Skeletal muscle cell (primary cell): ENCODE data around the gene ZNF470.

ENCODE experiments used
- DNase-seq: peaks from one replicate; pipeline ENCODE4 v3.0.0-alpha.2; 2010; ENCODE audit warnings: low read depth
- H3K4me3 ChIP-seq: 2 replicates; pipeline ENCODE4 v1.5.1; 2011; ENCODE audit warnings: low read depth, mild to moderate bottlenecking, control low read depth, low read length, moderate library complexity

The ZNF470 gene

DNA sequence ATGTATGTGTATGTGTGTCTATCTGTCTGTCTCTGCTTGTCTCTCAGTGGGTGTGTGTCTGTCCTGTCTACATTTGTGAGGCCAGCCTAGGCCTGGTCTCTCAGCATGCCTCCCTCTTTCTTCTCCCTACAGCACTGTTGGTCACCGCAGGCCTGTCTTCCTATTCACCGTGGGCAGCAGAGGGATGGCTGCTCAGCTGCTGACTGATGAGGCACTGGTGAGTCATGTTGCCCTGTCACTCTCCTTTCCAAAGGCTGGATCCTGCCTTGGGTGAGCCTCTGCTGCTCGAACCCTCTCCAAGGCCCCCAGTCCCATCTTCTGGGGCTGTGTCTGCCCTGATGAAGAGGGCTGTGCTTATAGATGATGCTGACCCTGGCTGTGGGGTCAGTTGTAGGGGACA, 34.1 kb downstream of the ZNF470 start:
- H3K4me3 ChIP-seq: no peak overlapping the region
- DNase-seq: no peak

DNA sequence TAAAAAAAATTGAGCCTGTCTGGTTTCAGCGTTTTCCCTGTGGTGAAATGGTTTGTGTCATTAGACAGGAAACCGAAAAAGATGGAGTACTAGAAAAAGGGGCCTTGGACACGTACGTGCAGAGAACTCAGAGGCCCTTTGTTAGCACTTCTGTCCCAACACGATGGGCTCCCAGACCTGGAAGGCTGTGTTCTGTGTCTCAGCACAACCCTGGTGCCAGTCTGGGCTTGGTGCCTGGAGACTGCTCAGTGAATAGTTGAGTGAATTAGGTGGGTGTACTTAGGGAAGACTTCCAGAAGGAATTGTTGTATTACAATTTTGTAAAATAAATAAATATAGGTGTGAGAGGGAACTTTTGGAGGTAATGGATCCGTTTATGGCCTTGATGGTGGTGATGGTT, 36.6 kb downstream of the ZNF470 start:
- DNase-seq: no peak
- no peak overlapping the region for H3K4me3 ChIP-seq

DNA sequence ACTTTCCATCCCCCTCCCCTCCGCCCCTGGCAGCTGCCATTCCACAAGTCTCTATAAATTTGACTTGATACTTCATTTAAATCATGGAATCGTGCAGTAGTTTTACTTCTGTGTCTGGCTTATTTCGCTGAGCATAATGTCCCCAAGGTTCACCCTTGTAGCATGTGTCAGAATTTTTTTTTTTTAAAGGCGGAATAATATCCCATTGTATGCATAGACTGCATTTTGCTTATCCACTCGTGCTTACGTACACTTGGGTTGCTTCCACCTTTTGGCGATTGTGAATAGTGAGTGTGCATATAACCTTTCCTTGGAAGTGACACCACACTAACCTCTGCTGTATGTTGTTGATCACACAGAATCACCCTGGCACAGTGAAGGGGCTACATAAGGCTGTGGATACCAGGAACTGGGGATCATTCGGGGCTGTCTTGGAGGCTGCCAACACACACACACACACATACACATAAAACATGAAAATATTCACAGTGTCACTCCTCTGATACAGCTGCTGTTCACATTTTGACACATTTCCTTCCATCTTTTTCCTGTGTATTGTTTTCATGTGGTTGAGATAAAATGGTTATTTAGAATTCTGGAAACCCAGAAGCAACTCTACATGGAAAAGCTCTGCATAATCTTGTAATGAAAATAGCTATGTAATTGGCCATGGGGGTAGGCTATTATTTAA, 41.2 kb downstream of the ZNF470 start:
- H3K4me3 ChIP-seq: no peak overlapping the region
- no peak for DNase-seq

DNA sequence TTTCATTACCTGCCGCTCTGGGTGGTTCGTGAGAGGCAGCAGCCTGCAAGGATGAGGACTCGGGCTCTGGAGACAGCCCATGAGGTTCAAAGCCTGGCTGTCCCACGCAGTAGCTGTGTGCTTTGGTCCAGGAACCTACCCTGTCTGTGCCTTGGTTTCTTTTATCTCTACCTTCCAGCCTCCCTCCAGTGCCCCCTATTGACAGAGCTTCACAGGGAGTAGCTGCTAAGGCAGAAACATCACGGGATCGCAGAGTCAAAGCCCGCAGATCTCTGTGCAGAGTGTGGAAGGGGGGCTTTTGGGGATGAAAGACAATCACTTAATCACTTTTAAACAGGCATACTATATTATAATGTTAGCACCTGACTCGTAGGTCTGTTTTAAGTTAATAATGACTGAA, 44.0 kb downstream of the ZNF470 start:
- H3K4me3 ChIP-seq: no peak overlapping the region

DNA sequence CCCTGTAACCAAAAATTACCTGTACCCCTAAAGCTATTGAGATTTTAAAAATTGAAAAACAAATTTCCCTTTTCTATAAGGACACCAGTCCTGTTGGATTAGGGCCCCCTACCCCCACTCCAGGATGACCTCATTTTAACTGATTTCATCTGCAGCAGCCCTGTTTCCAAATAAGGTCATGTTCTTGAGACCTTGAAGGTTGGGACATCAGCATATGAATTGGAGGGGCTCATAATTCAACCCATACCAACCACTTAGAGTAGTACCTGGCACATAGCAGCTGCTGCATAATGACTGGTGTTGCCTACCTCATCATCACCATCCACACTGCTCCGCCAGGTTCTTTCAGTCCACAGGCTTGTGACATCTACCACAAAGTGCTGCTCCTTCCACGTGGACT, 45.5 kb downstream of the ZNF470 start:
- DNase-seq: no peak
- no peak overlapping the region for H3K4me3 ChIP-seq

More for the DNA sequence above, 44.0 kb downstream of the ZNF470 start:
- DNase-seq: no peak

DNA sequence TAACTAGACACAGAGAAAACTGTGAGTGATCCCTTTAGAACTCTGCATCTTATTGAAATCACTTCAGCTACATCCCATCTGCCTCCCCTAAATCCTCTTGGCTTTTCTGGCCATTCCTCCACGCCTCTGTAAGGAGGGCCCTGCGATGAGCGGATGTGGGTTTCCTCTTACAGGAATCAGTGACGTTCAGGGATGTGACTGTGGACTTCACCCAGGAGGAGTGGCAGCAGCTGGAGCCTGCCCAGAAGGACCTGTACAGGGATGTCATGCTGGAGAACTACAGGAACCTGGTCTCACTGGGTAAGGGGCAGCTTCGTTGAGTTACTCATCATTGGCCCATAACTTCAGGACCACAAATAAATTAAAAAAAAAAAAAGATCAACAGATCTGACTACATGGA, 46.4 kb downstream of the ZNF470 start:
- no peak for DNase-seq
- H3K4me3 ChIP-seq: no peak overlapping the region

DNA sequence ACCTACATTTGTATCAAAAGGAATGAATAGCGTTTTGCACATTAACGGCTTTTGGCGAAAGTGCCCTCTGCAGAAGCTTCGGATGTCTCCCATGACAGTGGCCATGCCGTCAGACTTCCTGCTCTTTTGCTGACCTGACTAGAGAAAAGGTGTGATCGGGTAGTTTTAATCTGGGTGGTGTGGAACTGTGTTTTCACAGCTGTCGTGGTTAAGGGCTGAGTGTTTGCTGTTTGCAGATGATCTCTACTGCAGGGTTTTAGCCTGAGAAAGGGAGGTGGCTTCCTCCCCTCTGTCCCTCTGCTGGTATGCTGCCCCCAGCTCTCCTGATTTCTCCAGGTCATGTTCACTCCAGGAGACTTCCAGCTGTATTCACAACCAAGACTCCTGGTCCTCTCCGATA, 50.3 kb downstream of the ZNF470 start:
- H3K4me3 ChIP-seq: no peak overlapping the region
- no peak for DNase-seq

DNA sequence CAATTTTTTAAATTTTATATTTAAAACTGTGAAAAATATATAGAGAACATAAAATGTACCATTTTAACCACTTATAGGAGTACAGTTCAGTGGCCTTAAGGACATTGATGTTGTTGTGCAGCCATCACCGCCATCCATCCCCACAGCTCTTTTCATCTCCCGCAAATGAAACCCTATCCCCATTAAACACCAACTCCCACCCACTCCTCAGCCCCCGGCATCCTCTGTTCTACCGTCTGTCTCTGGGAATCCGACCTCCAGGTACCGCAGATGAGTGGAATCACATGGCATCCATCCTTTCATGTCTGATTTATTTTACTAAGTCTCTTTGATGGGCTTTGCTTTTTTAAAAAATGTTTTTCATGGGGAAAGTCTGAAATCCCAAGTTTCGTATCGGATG, 51.9 kb downstream of the ZNF470 start:
- DNase-seq: no peak
- no peak overlapping the region for H3K4me3 ChIP-seq

DNA sequence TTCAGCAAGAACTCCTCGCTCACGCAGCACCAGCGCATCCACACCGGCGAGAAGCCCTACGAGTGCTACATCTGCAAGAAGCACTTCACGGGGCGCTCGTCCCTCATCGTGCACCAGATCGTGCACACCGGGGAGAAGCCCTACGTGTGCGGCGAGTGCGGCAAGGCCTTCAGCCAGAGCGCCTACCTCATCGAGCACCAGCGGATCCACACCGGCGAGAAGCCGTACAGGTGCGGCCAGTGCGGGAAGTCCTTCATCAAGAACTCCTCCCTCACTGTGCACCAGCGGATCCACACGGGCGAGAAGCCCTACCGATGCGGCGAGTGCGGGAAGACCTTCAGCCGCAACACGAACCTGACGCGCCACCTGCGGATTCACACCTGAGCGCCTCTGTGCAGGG, 55.1 kb downstream of the ZNF470 start:
- no peak overlapping the region for H3K4me3 ChIP-seq
- DNase-seq: no peak

DNA sequence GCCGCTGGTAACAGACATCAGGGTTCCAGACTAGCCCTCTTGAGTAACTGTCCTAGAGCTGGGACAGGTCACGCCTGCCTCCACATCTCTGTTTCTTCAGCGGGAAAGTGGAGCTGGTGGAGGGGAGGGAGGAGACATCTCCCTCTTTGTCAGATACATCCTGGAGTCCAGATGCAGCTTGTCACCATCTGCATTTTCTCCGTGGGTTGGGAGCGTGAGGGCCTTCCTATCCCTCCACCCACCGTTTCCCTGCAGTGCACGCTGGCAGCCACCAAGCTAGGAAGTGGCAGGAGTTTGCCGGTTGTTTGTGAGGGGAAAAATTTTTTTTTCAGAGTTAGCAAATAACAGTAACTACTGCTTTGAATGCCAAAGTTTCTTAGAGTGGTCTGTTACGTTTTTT, 55.7 kb downstream of the ZNF470 start:
- no peak for DNase-seq

DNA sequence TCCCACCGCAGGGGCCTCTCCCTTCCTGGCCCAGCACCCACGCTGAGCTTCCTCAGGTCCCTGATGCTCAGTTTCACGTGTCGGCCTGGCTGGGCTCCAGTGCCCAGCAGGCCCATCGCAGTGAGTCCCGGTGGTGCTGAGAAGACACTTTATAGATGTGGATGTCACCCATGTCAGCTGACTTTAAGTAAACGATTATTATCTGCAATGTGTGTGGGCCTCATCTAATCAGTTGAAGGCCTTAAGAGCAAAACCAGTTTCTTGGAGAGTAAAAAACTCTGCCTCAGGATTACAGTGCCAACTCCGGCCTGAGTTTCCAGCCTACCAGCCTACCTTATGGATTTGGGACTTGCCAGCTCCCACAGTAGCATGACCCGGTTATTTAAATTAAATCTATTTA, 58.4 kb downstream of the ZNF470 start:
- H3K4me3 ChIP-seq: no peak overlapping the region

More for the DNA sequence above, 55.7 kb downstream of the ZNF470 start:
- H3K4me3 ChIP-seq: no peak overlapping the region

DNA sequence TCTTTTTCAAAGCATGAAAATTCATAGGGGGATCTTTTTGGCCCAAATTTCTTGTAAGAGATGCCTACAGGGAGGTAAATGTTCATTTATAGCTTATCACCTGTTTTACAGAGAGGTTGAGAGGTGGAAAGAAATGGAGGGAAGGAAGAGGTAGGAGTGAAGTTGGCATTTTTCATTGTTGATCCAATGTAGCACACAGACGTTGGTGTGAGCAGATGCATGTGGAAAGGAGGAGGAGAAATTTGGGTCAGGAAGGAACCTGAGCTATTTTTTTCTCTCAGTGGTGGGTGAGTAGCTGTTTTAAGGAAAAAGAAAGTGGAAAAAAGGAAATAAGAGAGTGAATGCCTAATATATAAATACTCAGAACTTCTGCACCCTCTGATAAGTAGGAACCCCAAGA, 65.8 kb downstream of the ZNF470 start:
- no peak for DNase-seq

More for the DNA sequence above, 58.4 kb downstream of the ZNF470 start:
- no peak for DNase-seq

DNA sequence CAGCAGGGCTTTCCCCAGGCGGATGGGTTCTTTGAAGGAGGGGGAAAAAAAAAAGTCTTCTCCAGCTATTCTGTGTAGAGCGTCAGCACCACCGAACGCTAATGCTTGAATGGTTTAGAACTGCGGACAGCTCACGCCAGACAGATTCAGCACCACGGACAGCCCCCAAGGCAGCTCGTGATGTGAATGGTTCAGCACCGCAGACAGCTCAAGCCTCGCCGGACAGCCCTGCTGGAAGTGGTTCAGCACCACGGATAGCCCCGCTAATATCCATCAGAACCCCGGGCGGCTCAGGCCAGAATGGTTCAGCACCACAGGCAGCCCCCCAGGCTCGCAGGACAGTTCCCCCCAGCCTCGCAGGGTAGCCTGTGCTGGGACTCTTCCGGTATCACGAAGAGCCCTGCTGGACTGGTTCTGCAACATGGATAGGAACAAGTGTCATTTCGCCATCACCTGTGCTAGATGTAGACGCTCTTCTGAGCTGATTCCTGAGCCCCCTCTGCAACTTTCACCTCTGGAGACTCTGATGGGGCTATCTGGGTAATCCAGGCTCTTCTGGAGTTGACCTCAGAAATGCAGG, 70.8 kb downstream of the ZNF470 start:
- peak; percentile 47 for DNase-seq
- H3K4me3 ChIP-seq: no peak overlapping the region

More for the DNA sequence above, 65.8 kb downstream of the ZNF470 start:
- H3K4me3 ChIP-seq: no peak overlapping the region
